ENCODE measurements around the gene SMCHD1.

DNA sequence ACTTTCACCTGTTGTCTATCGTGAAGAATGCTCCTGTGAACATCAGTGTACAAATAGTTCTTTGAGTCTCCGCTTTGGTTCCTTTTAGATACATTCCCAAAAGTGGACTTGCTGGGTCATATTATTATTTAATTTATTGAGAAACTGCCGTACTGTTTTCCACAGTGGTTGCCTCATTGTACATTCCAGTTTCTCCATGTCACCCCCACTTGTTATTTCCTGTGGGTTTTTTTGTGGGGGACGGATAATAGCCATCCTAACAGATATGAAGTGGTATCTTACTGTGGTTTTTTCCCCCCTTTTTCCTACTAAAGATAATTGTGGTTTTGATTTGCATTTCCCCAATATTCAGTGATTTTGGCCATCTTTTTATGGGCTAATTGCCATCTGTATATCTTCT lies 53.8 kb downstream of the SMCHD1 start:
- TF ChIP-seq, protein P1, sequence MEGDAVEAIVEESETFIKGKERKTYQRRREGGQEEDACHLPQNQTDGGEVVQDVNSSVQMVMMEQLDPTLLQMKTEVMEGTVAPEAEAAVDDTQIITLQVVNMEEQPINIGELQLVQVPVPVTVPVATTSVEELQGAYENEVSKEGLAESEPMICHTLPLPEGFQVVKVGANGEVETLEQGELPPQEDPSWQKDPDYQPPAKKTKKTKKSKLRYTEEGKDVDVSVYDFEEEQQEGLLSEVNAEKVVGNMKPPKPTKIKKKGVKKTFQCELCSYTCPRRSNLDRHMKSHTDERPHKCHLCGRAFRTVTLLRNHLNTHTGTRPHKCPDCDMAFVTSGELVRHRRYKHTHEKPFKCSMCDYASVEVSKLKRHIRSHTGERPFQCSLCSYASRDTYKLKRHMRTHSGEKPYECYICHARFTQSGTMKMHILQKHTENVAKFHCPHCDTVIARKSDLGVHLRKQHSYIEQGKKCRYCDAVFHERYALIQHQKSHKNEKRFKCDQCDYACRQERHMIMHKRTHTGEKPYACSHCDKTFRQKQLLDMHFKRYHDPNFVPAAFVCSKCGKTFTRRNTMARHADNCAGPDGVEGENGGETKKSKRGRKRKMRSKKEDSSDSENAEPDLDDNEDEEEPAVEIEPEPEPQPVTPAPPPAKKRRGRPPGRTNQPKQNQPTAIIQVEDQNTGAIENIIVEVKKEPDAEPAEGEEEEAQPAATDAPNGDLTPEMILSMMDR (IDR thresholded peaks at IDR 0.05; ENCODE audit: low read depth, low read length, missing input control): no peak
- TF ChIP-seq RXRA (IDR thresholded peaks at IDR 0.05) (no peak), TAF1 (conservative IDR thresholded peaks at IDR 0.05) (no peak), GABPA (IDR thresholded peaks at IDR 0.05 in 1 of 2, conservative IDR thresholded peaks at IDR 0.05 in 1 of 2) (no peak), YY1 (IDR thresholded peaks at IDR 0.05) (no peak)
- TF ChIP-seq, protein P2, sequence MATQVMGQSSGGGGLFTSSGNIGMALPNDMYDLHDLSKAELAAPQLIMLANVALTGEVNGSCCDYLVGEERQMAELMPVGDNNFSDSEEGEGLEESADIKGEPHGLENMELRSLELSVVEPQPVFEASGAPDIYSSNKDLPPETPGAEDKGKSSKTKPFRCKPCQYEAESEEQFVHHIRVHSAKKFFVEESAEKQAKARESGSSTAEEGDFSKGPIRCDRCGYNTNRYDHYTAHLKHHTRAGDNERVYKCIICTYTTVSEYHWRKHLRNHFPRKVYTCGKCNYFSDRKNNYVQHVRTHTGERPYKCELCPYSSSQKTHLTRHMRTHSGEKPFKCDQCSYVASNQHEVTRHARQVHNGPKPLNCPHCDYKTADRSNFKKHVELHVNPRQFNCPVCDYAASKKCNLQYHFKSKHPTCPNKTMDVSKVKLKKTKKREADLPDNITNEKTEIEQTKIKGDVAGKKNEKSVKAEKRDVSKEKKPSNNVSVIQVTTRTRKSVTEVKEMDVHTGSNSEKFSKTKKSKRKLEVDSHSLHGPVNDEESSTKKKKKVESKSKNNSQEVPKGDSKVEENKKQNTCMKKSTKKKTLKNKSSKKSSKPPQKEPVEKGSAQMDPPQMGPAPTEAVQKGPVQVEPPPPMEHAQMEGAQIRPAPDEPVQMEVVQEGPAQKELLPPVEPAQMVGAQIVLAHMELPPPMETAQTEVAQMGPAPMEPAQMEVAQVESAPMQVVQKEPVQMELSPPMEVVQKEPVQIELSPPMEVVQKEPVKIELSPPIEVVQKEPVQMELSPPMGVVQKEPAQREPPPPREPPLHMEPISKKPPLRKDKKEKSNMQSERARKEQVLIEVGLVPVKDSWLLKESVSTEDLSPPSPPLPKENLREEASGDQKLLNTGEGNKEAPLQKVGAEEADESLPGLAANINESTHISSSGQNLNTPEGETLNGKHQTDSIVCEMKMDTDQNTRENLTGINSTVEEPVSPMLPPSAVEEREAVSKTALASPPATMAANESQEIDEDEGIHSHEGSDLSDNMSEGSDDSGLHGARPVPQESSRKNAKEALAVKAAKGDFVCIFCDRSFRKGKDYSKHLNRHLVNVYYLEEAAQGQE (IDR thresholded peaks at IDR 0.05): no peak

Measured in liver (tissue), 3 donors.